CD4-positive, alpha-beta T cell treated with Interferon alpha-2 for 1 hour (primary cell): ENCODE results near the gene PCSK4.
A peak's percentile ranks its signal among the peaks of the same experiment; 100 is the strongest.
"Not testable (repeated sequence)": the region's sequence is repeated elsewhere in the genome, so short reads cannot be mapped to it uniquely, and the experiment has no call there.

ENCODE experiments used
- DNase-seq, 2 donors: peaks; one replicate each; pipeline ENCODE4 v3.0.0-alpha.2; 2020 to 2022

PCSK4 gene

GRCh38 chr19:1521636-1522035, 31.5 kb upstream of the PCSK4 start:
- DNase-seq: no peak

GRCh38 chr19:1520203-1520780, 30.1 kb upstream of the PCSK4 start:
- DNase-seq: no peak

GRCh38 chr19:1519802-1520201, 29.7 kb upstream of the PCSK4 start:
- not testable (repeated sequence) for DNase-seq

GRCh38 chr19:1518471-1518870, 28.3 kb upstream of the PCSK4 start:
- no peak for DNase-seq

- no peak for DNase-seq
Observed at GRCh38 chr19:1516395-1516753, 26.2 kb upstream of the PCSK4 start.

DNA sequence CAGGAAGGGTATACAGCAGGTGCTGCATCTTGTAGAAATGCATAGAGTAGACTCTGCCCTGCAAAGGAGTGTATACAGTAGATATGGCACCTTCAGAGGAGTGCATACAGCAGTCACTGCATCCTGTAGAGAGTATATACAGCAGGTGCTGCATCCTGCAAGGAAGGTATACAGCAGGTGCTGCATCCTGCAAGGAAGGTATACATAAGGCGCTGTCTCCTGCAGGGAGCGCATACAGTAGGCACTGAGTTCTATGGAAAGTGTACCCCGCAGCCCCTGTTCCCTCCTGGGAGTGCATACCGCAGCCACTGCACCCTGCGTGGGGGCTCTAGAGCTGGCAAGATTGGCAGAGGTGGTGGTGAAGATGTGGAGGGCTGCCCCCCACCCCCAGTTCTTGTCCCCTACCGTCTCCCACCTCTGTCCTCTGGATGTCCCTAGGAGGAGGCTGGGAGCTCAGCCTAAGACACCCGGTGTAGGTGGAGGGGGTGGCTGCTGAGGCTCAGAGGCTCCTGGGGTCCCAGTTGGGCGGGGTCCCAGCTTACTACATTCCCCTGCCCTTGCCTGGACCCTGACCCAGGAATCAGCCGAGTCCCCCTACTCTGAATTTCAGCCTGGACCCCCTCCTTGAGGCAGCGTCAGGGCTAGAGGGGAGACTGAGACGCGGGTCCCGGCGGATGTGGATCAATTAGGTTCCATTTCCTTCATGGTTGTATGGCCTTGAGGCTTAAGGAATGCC, 25.0 kb upstream of the PCSK4 start:
- DNase-seq: no peak

DNA sequence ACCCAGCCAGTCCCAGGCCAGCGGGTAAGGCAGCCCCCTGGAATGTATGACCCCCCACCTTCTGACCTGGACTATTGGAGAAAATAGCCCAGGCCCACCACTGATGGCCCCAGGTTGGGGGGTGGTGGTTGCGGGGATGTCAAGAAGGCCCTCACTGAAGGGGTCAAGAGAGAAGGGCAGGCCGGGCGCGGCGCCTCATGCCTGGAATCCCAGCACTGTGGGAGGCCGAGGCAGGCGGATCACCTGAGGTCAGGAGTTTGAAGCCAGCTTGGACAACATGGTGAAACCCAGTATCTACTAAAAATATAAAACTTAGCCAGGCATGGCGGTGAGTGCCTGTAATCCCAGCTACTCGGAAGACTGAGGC, 24.1 kb upstream of the PCSK4 start:
- no peak for DNase-seq

DNA sequence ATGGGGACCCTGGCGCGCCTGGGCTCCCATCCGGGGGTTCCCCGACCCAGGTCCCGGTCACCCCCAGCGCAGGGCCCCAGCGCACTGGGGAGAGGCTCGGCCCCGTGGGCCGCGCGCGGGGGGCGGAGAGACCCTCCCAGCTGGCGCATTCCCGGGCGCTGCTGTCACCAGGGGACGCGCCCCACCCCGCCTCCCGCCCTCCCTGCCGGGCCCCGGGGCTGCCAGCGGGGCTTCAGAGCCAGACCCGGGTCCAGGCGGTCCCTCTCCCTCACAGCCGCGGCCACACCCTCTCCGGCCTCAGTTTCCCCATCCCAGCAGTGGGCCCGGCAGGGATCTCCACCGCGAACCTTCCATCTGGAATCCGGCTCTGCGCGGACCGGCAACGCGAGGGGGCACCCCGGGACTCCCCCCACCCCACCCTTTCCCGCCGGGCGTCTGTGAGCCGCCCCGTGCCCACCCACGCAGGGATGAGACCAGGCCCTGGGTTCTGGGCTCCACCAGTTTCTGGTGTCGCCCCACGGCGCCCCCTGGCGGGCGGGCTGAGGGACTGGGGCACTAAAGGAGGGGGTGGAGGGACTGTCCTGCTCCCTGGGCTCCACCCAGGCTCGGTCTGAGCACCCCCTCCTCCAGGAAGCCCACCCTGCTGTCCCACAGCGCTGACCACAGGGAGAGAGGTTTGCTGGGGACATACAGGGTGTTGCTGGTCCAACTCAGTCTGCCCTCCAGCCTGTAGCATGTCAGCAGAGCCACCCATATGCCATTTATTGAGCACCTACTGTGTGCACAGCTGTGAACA, 23.5 kb upstream of the PCSK4 start:
- peak; percentile 51 to 74 for DNase-seq

DNA sequence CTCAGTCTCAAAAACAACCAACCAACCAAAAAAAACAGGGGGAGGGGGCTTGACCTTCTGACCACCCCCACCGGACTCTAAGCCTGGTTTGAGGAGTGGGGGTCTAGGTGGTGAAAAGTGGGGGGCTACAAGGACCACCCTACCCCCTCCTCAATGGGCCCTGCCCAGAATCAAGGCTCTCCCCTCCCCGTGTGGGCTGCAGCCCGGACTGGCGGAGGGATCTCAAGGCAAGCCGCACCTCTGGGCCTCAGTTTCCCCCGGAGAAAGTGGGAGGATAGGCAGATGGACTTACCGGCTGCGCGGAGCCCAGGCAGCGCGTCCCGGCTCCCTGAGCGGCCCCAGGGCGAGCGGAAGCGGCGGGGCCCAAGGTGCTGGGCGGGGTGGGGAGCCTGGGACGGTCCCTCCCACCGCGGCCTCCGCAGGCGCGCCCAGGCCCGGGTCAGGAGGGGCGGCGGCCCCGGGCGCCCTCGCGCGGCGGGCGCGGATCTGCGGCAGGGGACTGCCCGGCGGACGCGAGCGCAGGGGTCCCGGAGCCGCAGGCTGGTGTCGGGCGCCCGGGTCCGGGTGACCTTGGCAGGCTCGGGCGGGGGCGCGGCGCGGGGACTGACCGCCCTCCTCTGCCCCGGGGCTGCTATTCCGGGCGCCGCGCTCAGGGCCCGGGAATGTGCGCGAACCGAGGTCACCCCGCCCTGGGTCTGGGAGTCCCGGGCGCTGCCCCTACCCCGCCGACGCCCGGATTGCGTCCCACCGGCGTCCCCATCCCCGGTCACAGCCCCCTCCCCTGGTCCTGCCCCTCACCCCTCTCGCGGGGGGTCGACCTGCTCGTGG, 22.7 kb upstream of the PCSK4 start, which contains the start of gene ADAMTSL5:
ADAMTSL5 (minus strand) TSS at position 349 of the 828 bp plus-strand sequence. CDS start 2,076 bp downstream, outside the sequence.
- DNase-seq: peak; percentile 49 to 71

DNA sequence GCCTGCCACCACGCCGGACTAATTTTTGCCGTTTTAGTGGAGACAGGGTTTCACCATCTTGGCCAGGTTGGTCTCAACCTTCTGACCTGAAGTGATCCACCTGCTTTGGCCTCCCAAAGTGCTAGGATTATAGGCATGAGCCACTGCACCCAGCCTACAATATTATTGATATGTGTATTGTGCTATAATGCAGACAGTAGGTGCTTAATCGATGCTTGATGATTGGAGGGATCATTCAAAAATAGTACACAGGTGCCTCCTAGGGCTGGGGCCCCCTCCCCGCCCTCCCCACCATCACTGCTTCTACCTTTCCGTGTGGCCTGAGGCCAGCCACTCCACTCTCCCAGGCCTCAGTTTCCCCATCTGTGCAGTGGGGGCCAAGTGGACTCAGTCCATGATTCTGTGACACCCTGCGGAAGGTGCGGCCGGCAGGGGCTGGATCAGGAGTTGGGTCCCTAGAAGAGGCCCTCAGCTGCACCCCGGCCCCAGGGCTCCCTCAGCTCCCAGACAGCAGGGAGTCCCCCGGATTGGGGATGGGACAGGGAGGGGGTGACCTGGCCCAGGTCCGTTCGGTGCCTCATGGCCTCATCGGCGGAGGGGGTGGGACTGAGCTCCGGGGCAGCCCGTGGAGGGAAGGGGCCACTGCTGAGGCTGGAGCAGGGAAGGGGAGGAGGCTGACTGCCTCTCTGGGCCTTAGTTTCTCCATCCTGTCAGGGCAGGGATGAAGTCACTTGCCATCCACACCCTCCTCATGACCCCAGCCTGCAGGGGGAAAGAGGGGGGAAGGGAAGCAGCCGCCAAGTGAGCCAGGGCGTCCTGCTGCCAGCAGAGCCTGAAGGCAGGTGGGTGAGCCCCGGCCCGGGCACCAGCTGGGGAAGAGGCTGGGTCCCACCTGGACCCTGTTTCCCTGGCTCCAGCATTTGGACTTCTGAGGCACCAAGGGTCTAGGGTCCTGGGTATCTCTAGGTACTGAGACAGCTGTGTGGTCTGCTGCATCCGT, 21.5 kb upstream of the PCSK4 start:
- DNase-seq: no peak

DNA sequence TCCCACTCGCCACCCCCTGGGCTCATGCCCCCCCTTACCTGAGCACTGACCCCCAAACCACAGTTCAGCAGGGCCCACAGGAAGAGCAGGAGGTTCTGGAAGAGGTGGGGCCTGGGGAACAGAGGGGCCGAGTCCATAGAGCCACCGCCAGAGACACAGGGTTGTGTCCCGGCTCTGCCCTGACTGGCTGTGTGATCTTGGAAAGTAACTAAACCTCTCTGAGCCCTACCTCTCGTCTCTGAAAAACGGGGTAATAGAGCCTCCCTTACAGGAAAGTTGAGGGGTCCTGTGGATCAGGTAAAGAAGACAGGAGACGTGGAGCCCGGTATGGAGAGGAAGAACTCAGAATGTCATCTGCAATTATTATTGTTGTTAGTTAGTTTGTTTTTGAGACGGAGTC, 20.7 kb upstream of the PCSK4 start:
- DNase-seq: no peak

GRCh38 chr19:1510442-1510806, 20.3 kb upstream of the PCSK4 start:
- DNase-seq: no peak

DNA sequence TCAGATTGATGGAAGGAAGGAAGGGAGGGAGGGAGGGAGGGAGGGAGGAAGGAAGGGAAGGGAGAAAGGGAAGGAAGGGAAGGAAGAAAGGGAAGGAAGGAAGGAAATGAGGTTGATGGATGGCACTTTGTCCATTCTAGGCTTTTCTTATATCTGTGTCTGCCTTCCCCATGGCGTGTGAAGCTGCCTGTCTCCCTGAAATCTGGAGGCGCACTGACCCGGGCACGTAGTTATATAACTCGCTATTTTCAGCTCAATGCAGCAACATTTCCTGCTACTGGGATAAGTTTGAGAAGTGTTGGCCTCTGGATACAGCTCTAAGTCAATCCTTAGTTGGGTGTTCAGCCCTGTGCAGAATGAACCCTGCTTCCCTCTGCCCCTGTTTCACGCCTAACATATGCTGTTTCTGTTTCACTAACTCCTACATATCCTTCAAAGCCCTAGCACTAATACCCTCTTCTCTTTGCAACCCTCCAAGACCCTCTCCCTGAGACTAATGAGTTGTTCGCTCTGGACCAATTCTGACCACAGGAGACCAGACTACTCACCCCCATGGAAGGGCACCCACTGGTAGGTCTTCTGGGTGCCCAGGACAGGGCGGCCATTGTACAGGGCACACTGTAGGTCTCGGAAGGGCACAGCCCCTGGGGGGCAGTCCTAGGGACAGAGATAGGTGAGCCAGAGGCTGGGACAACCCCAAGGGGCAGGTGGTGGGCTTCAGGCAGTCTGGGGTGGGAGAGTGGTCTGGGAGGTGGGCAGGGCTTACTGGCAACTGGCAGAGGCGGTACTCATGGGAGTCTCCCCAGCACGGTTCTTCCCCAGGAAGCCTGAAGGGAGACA, 19.7 kb upstream of the PCSK4 start:
- no peak for DNase-seq

DNA sequence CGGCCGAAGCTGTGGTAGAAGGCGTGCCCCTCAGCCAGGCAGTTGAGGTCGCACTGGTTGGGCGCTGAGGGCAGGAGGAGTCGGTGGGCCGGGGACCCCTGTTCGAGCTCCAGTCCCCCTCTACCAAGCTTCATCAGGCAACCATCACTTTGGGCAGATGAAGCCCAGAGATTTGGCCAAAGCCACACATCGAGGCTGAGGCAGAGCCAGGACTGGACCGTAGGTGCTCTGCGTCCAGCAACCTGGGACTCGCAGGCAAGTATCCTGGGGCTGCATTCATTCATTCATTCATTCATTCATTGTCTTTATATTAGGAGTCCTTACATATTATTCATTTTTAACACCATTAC, 18.3 kb upstream of the PCSK4 start:
- DNase-seq: no peak

DNA sequence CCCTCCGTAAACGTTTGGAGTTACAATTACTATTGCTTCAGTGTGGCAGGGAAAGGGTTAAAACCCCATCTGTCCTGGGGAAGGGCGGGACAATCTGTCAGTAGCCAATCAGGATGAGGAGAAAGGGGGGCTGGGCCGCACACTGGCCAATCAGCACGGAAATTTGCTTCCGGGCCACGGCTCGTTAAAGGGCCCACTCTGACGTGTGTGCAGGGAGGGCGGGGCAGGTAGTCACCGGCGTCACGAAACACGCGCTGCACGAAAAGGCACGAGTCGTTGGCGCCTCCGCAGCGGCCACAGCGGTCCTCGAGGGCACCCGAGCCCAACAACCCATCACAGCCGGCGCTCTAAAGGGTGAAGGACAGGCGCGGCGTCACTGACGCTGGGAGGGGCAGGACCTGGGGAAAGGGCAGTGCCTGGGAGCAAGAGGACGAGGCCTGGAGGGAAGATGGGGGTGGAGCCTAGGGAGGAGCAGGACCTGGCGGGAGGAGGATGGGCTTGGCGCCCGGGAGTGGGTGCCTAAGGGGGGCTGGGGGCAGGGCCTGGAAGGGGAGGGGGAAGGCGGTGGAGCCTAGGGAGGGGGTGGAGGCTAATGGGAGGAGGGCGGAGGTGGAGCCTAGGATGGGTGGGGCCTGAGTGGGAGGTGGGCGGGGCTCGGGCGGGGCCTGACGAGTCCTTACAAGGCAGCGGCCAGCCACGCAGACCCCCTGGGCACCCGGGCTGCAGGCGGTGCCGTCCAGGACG, 17.8 kb upstream of the PCSK4 start:
- peak; percentile 92 to 95 for DNase-seq

DNA sequence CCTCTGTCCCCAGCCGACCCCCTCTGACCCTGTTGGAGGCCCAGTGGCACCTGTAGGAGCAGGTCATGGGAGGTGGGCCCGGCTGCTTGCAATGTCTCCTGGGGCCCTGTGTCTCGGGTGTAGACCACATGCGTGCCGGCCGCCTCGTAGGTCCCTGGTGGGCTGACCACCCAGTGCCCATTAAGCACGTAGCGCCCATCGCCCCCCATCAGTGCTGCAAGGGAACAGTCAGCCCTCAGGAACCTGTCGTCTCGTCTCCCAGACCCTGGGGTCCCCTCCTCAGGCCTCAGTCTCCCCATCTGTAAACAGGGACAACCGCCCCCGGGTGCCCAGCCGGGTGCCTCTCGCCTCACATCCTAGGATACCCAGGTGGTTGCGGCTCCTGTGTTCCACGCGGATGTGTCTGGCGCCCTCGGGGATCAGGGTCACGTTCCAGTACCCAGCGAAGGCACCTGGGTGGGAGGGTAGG, 17.1 kb upstream of the PCSK4 start:
- DNase-seq: no peak

DNA sequence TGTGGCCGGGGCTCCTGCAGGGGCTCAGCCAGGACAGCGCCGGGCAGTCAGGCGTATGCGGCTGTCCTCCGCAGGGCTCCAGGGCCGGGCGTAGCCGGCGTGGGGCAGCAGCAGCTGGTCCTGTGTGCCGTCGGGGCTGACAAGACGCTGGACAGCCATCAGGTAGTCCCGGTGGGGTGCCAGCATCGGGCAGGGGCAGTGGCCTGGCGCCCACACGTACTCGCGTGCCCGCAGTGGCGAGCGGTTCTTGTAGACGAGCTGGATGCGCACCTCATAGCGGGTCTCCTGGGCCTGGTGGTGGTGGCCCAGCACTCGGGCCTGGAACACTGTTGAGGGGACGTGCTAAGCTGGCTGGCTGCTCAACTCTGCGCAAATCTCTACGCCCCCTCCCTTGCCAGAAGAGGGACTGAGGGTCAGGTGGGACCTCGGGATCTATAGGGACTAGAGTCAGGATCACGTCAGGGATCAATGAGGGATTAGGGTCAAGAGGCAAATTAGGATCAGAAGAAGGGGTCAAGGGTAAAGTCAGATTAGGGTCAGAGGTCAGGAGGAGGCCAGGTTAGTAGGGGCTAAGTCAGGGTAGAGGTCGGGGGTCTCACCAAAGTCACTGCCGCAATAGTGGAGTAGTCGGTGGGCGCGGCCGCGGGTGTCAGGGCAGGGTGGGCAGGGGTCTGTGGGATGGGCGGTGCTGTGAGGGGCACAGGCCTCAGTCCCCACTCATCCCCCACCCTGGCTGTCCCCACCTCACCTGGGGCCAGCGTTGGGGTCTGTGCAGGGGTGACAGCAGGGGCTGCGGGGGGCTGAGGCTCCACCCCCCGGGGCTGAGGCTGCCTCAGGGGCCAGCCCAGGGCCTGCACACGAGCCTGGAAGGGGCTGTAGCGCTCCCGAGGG, 16.1 kb upstream of the PCSK4 start:
- no peak for DNase-seq

DNA sequence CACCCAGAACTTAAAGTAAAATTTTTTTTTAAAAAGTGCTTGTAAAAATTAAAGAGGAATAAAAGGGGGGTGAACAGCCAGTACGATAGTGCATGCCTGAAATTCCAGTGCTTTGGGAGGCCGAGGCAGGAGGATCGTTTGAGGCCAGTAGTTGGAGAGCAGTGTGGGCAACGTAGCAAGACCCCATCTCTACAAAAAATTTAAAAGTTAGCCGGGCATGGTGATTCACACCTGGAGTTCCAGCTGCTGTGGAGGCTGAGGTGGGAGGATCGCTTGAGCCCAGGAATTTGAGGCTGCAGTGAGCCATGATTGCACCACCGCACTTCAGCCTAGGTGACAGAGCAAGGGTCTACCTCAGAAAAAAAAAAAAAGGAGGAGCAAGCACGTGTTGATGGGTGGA, 14.9 kb upstream of the PCSK4 start:
- DNase-seq: no peak
